Heart left ventricle (tissue), 13 donors: ENCODE data around the gene KIAA2012.

Experiments
- POLR2A ChIP-seq, 2 donors: fragments of 450-650 bp; IDR thresholded peaks; one replicate each; pipeline ENCODE4 v1.6.1; 2017; ENCODE audit warnings: antibody characterized with exemption in 2 of 2, mild to moderate bottlenecking in 2 of 2, moderate library complexity in 2 of 2
- TF ChIP-seq, protein P1 (sequence below), 12 donors: fragments of 200-600 bp; sonication (generic) in 4 of 12; IDR thresholded peaks; one replicate each; pipeline versions ENCODE4 v1.5.0 to v1.8.0; 2018 to 2022; ENCODE audit warnings: antibody characterized with exemption in 12 of 12, mild to moderate bottlenecking in 5 of 12
- donor health status: ischemic (EF 13 %, LVEDD 7.1; RV severe dilation, severe dysfunction).
- donor health status: DM: no; HTN: yes; CAD: no.
- donor health status: DM: no; HTN: no; CAD: no.
- donor health status: ischemic (EF 25% LVEDD 6.9; RV normal size, moderate dysfunction).
- donor health status: ischemic (EF 25% LVEDD 5.7; RV mildly dilated, moderate dysfunction).
- donor health status: ischemic (EF 35%, LVEDD 5.7; RV mildly dilated, moderate dysfunction).
- donor health status: nonischemic (EF 11% LVEDD 7.7; RV severe dilation, severe dysfunction).
- donor health status: DM: yes; HTN: yes; CAD: no.
- donor health status: PGD.
- donor health status: ischemic (EF 29% LVEDD 5.4; RV normal size, mild dysfunction).
- donor health status: nonischemic (EF 23%, LVEDD 6.1; RV moderate dilation, normal function).

DNA sequence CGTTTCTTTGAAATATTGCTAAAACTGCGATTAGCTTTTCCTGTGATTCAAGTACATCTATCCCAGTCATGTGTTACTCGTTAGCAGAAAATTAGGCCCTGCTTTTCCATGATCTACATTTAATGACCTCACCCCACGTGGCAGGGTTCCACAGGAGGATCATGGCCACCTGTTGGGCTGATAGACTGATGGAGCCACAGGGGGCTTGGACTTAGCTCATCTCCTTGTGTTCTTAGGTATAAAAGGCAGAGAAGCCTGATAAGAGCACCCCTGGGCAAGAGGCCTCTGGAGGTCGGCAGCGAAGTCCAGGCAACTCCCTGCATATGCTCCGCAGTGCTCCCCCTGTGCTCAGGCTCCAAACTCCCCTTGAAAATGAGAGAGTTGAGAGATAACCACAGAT, 26.5 kb upstream of the KIAA2012 start:
- TF ChIP-seq, protein P1, sequence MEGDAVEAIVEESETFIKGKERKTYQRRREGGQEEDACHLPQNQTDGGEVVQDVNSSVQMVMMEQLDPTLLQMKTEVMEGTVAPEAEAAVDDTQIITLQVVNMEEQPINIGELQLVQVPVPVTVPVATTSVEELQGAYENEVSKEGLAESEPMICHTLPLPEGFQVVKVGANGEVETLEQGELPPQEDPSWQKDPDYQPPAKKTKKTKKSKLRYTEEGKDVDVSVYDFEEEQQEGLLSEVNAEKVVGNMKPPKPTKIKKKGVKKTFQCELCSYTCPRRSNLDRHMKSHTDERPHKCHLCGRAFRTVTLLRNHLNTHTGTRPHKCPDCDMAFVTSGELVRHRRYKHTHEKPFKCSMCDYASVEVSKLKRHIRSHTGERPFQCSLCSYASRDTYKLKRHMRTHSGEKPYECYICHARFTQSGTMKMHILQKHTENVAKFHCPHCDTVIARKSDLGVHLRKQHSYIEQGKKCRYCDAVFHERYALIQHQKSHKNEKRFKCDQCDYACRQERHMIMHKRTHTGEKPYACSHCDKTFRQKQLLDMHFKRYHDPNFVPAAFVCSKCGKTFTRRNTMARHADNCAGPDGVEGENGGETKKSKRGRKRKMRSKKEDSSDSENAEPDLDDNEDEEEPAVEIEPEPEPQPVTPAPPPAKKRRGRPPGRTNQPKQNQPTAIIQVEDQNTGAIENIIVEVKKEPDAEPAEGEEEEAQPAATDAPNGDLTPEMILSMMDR (IDR thresholded peaks at IDR 0.05) = no peak
- no peak for TF ChIP-seq POLR2A (IDR thresholded peaks at IDR 0.05)
